NOMO-1 treated with DMSO at 0.1 percent for 48 hours (cell line): Measurements from ENCODE around the gene IL1RL2.

Experiments used
- DNase-seq: peaks from one replicate; lab custom pipeline; 2025; ENCODE audit not compliant: unreplicated experiment; lab: John Stamatoyannopoulos, UW

The IL1RL2 gene

DNA sequence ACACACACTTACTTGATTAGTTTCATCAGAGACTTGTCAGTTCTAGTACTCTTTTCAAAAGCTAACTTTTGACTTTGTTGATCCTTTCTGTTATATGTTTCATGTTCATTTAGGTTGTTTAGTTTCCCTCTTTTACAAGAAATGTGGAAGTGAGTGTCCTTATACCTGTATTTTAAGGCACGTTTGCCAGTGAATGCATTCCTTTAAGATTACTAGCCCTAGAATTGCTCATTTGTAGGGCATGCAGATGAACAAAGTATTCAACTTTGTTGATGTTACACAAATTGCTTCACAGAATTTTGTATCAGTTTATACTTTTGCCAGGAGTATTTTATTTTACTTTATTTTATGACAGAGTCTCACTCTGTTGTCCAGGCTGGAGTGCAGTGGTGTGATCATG, 6.3 kb downstream of the IL1RL2 start:
- no peak for DNase-seq

- DNase-seq: no peak
Measured at GRCh38 chr2:102194609-102195268, 7.9 kb downstream of the IL1RL2 start.

GRCh38 chr2:102197389-102198137, 10.7 kb downstream of the IL1RL2 start:
- DNase-seq: no peak

- no peak for DNase-seq
Measured at GRCh38 chr2:102200539-102200938, 13.7 kb downstream of the IL1RL2 start.

- DNase-seq: no peak
Measured at GRCh38 chr2:102204638-102205037, 17.8 kb downstream of the IL1RL2 start.

DNA sequence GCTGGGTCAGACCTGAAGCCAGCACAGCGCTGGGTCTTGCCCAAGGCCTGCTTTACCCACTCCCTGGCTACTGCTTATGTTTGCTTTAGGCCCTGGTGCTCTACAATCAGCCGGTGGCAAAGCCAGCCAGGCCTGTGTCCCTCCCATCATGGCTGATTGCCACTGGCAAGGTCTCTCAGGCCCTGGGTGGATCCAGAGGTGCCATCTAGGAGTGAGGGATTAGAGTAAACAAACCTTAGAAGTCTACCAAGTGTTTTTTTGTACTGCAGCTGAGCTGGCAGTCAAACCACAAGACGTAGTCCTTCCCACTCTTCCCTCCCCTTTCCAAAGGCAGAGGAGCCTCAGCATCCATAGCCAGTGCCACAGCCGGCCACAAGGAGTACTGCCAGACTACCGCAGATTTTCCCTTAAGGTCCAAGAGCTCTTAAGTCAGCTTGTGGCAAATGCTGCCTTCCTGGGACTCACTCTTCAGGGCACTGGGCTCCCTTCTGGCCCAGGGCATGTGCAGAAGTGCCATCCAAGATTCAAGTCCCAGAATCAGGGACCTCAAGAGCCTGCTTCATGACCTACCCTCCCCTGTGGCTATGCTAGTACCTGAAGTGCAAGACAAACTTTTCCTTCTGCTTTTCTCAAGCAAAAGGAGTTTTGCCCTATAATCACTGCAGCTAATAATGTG, 20.0 kb downstream of the IL1RL2 start:
- DNase-seq: no peak

- no peak for DNase-seq
Measured at GRCh38 chr2:102208774-102209173, 22.0 kb downstream of the IL1RL2 start.

DNA sequence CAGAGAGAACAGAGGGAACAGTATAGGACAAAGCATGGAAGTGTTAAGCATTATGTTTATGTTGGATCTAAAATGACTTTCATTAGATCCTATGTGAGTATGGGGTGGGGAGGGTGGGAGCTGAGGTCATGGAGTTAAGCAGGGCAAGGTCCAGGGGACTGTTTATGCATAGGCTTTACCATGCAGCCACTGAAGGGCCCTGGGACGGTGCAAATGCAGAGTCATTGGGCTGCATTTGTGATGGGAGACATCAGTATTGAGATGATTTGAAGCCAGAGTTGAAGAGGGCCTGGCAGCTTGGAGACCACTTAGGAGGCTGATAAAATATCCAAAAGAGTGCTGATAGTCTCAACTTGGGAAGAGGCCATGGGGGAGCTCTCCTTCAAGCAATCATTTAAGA, 22.7 kb downstream of the IL1RL2 start:
- DNase-seq: no peak

- no peak for DNase-seq
Measured at GRCh38 chr2:102217032-102217431, 30.2 kb downstream of the IL1RL2 start.

DNA sequence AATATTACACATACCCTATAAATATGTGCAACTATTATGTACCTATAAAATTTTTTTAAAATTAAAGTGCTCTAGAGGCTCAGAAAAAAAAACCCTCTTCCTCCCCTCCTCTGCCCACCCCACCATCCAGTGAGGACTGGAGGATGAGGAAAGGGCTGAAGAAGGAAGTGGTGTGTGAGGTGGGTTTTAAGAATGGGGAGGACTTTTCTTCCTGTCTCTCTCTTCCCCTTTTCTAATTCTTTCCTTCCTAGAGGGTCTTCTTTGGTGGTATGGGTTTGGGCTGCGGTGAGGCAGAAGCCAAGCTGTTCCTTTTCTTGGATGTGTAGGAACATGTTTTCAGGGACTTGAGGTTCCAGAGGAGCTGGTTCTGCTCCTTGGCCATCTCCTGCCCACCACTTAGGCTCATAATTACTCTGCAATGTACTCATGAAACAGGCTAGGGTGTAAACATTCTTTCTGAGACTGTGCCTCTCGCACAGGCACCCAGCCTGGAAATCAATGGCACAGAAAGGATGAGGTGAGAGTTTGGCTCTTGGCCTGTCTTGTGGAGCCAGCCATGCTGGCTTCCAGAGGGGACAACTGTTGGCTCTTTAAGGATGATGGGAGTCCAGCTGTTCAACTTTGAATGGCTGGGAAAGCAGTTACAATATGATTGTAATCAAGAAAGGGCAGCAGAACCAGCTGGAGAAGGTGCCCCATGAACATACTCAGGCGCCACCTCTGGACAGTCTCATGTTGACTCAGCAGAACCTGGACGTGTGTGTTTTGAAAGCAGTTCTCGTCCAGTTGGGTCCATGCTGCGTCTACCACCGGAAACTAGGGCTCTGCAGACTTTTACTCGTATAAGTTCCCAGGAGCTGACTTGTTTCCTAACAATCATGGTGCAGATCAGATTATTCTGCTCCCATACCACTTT, 38.3 kb downstream of the IL1RL2 start:
- DNase-seq: peak; percentile 39

GRCh38 chr2:102226171-102226570, 39.3 kb downstream of the IL1RL2 start:
- DNase-seq: no peak

- no peak for DNase-seq
Measured at GRCh38 chr2:102226612-102227391, 40.0 kb downstream of the IL1RL2 start.

DNA sequence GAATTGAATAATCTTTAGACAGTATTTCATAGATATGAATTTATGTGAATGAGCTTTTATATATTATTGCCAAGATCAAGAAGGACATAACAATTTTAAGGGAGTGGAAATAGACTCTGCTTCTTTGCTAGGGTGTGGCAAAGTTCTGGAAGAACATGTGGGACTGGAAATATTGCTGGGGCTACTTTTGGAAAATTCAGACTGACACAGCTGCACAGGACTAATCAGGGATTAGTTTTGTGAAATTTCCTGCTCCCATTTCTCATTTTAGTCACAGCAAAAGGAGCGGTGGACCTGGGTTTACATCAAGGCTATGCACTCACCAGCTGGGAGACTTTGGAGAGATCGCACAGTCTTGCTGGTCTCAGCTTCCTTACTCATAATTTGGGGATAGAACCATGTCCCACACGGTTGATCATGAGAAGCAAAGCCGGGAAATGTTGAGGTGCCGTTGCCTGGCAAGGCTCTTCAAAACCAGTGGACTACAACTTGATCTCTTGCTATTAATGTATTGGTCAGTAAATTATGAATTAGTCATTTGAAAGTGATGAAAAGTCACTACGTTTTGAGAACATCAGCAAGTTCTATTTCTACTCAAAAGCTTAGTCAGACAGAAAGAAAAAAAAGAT, 42.4 kb downstream of the IL1RL2 start:
- no peak for DNase-seq

- no peak for DNase-seq
Measured at GRCh38 chr2:102230410-102230909, 43.6 kb downstream of the IL1RL2 start.

GRCh38 chr2:102233132-102233884, 46.5 kb downstream of the IL1RL2 start:
- no peak for DNase-seq

GRCh38 chr2:102235042-102235473, 48.2 kb downstream of the IL1RL2 start:
- no peak for DNase-seq

DNA sequence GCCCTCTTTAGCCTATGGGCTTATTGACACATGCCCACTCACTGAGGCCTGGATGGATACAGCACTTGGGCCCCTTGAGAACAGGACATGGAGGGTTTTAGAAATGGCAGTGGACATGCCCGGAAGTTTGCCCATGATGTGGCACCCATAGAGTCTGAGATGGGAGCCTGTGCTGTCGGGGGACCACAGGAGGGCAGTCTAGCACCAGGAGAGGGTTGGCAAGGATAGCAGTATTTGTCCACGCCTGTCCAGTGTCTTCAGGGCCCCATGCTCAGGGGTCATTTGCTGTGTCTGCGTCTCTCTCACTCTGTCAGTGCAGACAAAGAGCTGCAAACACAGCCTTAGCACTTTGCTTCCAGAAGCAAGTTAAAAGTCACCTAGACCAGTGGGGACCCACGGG, 48.7 kb downstream of the IL1RL2 start:
- peak; percentile 23 for DNase-seq

DNA sequence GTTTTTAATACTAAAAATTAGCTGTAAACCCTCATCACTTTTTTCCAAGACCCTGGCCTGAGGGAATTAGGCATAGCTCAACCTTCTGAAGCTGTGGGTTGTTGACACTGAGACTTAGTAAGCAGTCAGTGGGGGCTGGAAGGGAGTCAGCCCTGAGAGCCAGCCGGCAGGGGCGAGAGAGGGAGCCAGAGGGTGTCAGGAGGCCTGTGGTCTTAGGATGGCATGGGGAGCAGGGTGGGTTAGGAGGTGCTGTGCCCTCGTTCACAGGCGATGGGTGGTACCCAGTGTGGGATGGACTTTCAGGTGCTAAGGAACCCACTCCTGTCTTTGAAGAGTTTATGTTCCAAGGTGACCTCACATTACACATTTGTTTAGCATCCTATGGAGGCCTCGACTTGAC, 49.3 kb downstream of the IL1RL2 start:
- no peak for DNase-seq

GRCh38 chr2:102237176-102237575, 50.4 kb downstream of the IL1RL2 start:
- no peak for DNase-seq
